Measurements from ENCODE around the gene RNF135.
"Not testable (repeated sequence)": the region's sequence is repeated elsewhere in the genome, so short reads cannot be mapped to it uniquely, and the experiment has no call there.

DNA sequence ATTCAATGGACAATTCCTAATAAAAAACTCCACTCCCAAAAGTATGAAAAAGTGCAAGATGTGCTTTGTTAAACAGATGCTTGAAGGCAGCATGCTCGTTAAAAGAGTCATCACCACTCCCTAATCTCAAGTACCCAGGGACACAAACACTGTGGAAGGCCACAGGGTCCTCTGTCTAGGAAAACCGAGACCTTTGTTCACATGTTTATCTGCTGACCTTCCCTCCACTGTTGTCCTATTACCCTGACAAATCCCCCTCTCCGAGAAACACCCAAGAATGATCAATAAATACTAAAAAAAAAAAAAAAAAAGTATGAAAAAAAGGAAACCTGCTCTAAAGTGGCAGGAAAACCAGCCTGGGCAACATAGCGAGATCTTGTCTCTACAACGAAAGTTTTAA is 64.8 kb downstream of the RNF135 start:
- TF ChIP-seq, protein P1, sequence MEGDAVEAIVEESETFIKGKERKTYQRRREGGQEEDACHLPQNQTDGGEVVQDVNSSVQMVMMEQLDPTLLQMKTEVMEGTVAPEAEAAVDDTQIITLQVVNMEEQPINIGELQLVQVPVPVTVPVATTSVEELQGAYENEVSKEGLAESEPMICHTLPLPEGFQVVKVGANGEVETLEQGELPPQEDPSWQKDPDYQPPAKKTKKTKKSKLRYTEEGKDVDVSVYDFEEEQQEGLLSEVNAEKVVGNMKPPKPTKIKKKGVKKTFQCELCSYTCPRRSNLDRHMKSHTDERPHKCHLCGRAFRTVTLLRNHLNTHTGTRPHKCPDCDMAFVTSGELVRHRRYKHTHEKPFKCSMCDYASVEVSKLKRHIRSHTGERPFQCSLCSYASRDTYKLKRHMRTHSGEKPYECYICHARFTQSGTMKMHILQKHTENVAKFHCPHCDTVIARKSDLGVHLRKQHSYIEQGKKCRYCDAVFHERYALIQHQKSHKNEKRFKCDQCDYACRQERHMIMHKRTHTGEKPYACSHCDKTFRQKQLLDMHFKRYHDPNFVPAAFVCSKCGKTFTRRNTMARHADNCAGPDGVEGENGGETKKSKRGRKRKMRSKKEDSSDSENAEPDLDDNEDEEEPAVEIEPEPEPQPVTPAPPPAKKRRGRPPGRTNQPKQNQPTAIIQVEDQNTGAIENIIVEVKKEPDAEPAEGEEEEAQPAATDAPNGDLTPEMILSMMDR (IDR thresholded peaks at IDR 0.05 in 4 of 5, conservative IDR thresholded peaks at IDR 0.05 in 1 of 5): not testable (repeated sequence)
- not testable (repeated sequence) for TF ChIP-seq POLR2A (IDR thresholded peaks at IDR 0.05)

All from gastrocnemius medialis (tissue), 4 donors.